NCI-H82 (cell line): ENCODE results near the gene REP15.
"Not testable (repeated sequence)": the region's sequence is repeated elsewhere in the genome, so short reads cannot be mapped to it uniquely, and the experiment has no call there.

Experiments used
- DNase-seq: peaks from one replicate; lab custom pipeline; 2025; lab: John Stamatoyannopoulos, UW

The REP15 gene

GRCh38 chr12:27696864-27697564 is 767 bp downstream of the REP15 start:
- no peak for DNase-seq

- peak; percentile 89 for DNase-seq
These were observed 7.6 kb downstream of the REP15 start for GRCh38 chr12:27703720-27704452.

GRCh38 chr12:27705263-27705662 is 9.0 kb downstream of the REP15 start:
- DNase-seq: peak; percentile 46

- no peak for DNase-seq
These were observed 11.0 kb downstream of the REP15 start for GRCh38 chr12:27707216-27707615.

GRCh38 chr12:27709212-27709931 is 13.1 kb downstream of the REP15 start:
- no peak for DNase-seq

GRCh38 chr12:27709932-27710591 is 13.8 kb downstream of the REP15 start:
- DNase-seq: peak; percentile 66

GRCh38 chr12:27710592-27711316 is 14.5 kb downstream of the REP15 start, which contains the start of gene MRPS35:
TSS of gene MRPS35 (plus strand) at chr12:27710832. CDS start at chr12:27710844, 12 bp downstream.
- DNase-seq: peak; percentile 92

- DNase-seq: peak; percentile 60
These were observed 15.1 kb downstream of the REP15 start for GRCh38 chr12:27711317-27711682.

GRCh38 chr12:27711967-27712366 is 15.7 kb downstream of the REP15 start:
- DNase-seq: no peak

GRCh38 chr12:27723212-27723611 is 27.0 kb downstream of the REP15 start:
- no peak for DNase-seq

GRCh38 chr12:27730097-27730588 is 33.9 kb downstream of the REP15 start:
- DNase-seq: no peak

- peak; percentile 11 for DNase-seq
These were observed 36.0 kb downstream of the REP15 start for GRCh38 chr12:27732281-27732680.

- peak; percentile 51 for DNase-seq
These were observed 36.9 kb downstream of the REP15 start for GRCh38 chr12:27733052-27733656.

GRCh38 chr12:27733791-27734190 is 37.5 kb downstream of the REP15 start:
- no peak for DNase-seq

- not testable (repeated sequence) for DNase-seq
These were observed 38.1 kb downstream of the REP15 start for GRCh38 chr12:27734321-27734720.

- DNase-seq: no peak
These were observed 47.4 kb downstream of the REP15 start for GRCh38 chr12:27743601-27744000.

GRCh38 chr12:27745734-27746133 is 49.5 kb downstream of the REP15 start:
- not testable (repeated sequence) for DNase-seq
